ENCODE measurements around the gene TEX44. TPM values are rescaled to one million over a fixed set of nuclear protein-coding genes. Genes with fewer than 3 reads are reported as not detected.

Gene TEX44
- total RNA-seq, 1 donor from 2014 or later, result not detected

- Mint-ChIP-seq H3K36me3 (ENCODE audit: low read depth, unreplicated experiment) (no peaks in the 10 kb centered on the region), H3K27ac (ENCODE audit: unreplicated experiment) (peak overlapping the region; percentile 84), H3K9me3 (ENCODE audit: unreplicated experiment) (no peaks in the 10 kb centered on the region), H3K4me3 (ENCODE audit: unreplicated experiment) (peak overlapping the region; percentile 73), H3K4me1 (ENCODE audit: low read depth, unreplicated experiment) (peaks cover 9% of the 10 kb centered on the region), H3K27me3 (ENCODE audit: low read depth, unreplicated experiment) (peaks cover 11% of the 10 kb centered on the region)
- Histone ChIP-seq H3K9me3 (ENCODE audit: insufficient read depth, low read depth, low read length) (no peaks in the 10 kb centered on the region), H3K27ac (ENCODE audit: low read depth, low read length) (no peak overlapping the region), H3K4me2 (ENCODE audit: low read length) (peak overlapping the region; percentile 91), H3K4me3 (ENCODE audit: insufficient read depth, low read depth, low read length) (no peak overlapping the region), H3K27me3 (ENCODE audit: insufficient read depth, low read length) (no peaks in the 10 kb centered on the region), H3K79me2 (ENCODE audit: insufficient read depth, low read length) (no peaks in the 10 kb centered on the region), H2AFZ (ENCODE audit: low read depth, low read length) (no peak overlapping the region), H4K20me1 (ENCODE audit: insufficient read depth, low read length) (no peaks in the 10 kb centered on the region), H3K9ac (ENCODE audit: low read length) (peak overlapping the region; percentile 94), H3K36me3 (ENCODE audit: insufficient read depth, low read length) (no peaks in the 10 kb centered on the region), H3K4me1 (ENCODE audit: insufficient read depth, low read length) (peaks cover 14% of the 10 kb centered on the region)
- TF ChIP-seq EZH2 (IDR thresholded peaks at IDR 0.05; ENCODE audit: insufficient read depth, low read length) (no peak), CTCF (IDR thresholded peaks at IDR 0.05; ENCODE audit: insufficient read depth, low read depth, low read length) (no peak)
- FAIRE-seq, result no peak
- DNase-seq (ENCODE audit: low read depth), result no peak
Observed at GRCh38 chr2:231605607-231606091, 13.0 kb downstream of the TEX44 start.

- H3K4me1 ChIP-seq (ENCODE audit: insufficient read depth, low read length), result peaks cover 24% of the 10 kb centered on the region
- no peak for DNase-seq (ENCODE audit: low read depth)
- Mint-ChIP-seq H3K36me3 (ENCODE audit: low read depth, unreplicated experiment) (no peaks in the 10 kb centered on the region), H3K4me1 (ENCODE audit: low read depth, unreplicated experiment) (peaks cover 13% of the 10 kb centered on the region), H3K9me3 (ENCODE audit: unreplicated experiment) (peaks cover 2% of the 10 kb centered on the region), H3K27ac (ENCODE audit: unreplicated experiment) (no peak overlapping the region), H3K4me3 (ENCODE audit: unreplicated experiment) (no peak overlapping the region), H3K27me3 (ENCODE audit: low read depth, unreplicated experiment) (peaks cover 11% of the 10 kb centered on the region)
- FAIRE-seq, result no peak
- no peaks in the 10 kb centered on the region for H3K36me3 ChIP-seq (ENCODE audit: insufficient read depth, low read length)
- no peak overlapping the region for H3K27ac ChIP-seq (ENCODE audit: low read depth, low read length)
- H3K27me3 ChIP-seq (ENCODE audit: insufficient read depth, low read length), result no peaks in the 10 kb centered on the region
- no peak overlapping the region for H3K4me2 ChIP-seq (ENCODE audit: low read length)
- no peaks in the 10 kb centered on the region for H4K20me1 ChIP-seq (ENCODE audit: insufficient read depth, low read length)
- no peak overlapping the region for H3K4me3 ChIP-seq (ENCODE audit: insufficient read depth, low read depth, low read length)
- no peaks in the 10 kb centered on the region for H3K79me2 ChIP-seq (ENCODE audit: insufficient read depth, low read length)
- no peak for TF ChIP-seq EZH2 (IDR thresholded peaks at IDR 0.05; ENCODE audit: insufficient read depth, low read length)
- no peak for TF ChIP-seq CTCF (IDR thresholded peaks at IDR 0.05; ENCODE audit: insufficient read depth, low read depth, low read length)
- H3K9ac ChIP-seq (ENCODE audit: low read length), result no peak overlapping the region
- no peak overlapping the region for H2AFZ ChIP-seq (ENCODE audit: low read depth, low read length)
- H3K9me3 ChIP-seq (ENCODE audit: insufficient read depth, low read depth, low read length), result no peaks in the 10 kb centered on the region
Observed at GRCh38 chr2:231606941-231607340, 14.3 kb downstream of the TEX44 start.

- TF ChIP-seq CTCF (IDR thresholded peaks at IDR 0.05; ENCODE audit: insufficient read depth, low read depth, low read length) (peak; percentile 6), EZH2 (IDR thresholded peaks at IDR 0.05; ENCODE audit: insufficient read depth, low read length) (no peak)
- H2AFZ ChIP-seq (ENCODE audit: low read depth, low read length), result no peak overlapping the region
- peak overlapping the region; percentile 79 for H3K9ac ChIP-seq (ENCODE audit: low read length)
- H3K4me2 ChIP-seq (ENCODE audit: low read length), result peak overlapping the region; percentile 93
- no peaks in the 10 kb centered on the region for H3K36me3 ChIP-seq (ENCODE audit: insufficient read depth, low read length)
- peaks cover 2% of the 10 kb centered on the region for H3K9me3 Mint-ChIP-seq (ENCODE audit: unreplicated experiment)
- H3K79me2 ChIP-seq (ENCODE audit: insufficient read depth, low read length), result no peaks in the 10 kb centered on the region
- no peaks in the 10 kb centered on the region for H3K27me3 ChIP-seq (ENCODE audit: insufficient read depth, low read length)
- peak overlapping the region; percentile 91 for H3K27ac ChIP-seq (ENCODE audit: low read depth, low read length)
- no peaks in the 10 kb centered on the region for H3K36me3 Mint-ChIP-seq (ENCODE audit: low read depth, unreplicated experiment)
- peaks cover 36% of the 10 kb centered on the region for H3K4me1 ChIP-seq (ENCODE audit: insufficient read depth, low read length)
- peaks cover 8% of the 10 kb centered on the region for H3K27me3 Mint-ChIP-seq (ENCODE audit: low read depth, unreplicated experiment)
- peak; percentile 65 for DNase-seq (ENCODE audit: low read depth)
- no peaks in the 10 kb centered on the region for H3K9me3 ChIP-seq (ENCODE audit: insufficient read depth, low read depth, low read length)
- H4K20me1 ChIP-seq (ENCODE audit: insufficient read depth, low read length), result no peaks in the 10 kb centered on the region
- peak overlapping the region; percentile 91 for H3K27ac Mint-ChIP-seq (ENCODE audit: unreplicated experiment)
- H3K4me1 Mint-ChIP-seq (ENCODE audit: low read depth, unreplicated experiment), result peaks cover 18% of the 10 kb centered on the region
- no peak for FAIRE-seq
- H3K4me3 ChIP-seq (ENCODE audit: insufficient read depth, low read depth, low read length), result peak overlapping the region; percentile 3
- no peak overlapping the region for H3K4me3 Mint-ChIP-seq (ENCODE audit: unreplicated experiment)
Observed at GRCh38 chr2:231611273-231612108, 18.8 kb downstream of the TEX44 start.

All from astrocyte (in vitro differentiated cells and primary cell).